ENCODE measurements around the gene ZBTB33.

Gene ZBTB33

DNA sequence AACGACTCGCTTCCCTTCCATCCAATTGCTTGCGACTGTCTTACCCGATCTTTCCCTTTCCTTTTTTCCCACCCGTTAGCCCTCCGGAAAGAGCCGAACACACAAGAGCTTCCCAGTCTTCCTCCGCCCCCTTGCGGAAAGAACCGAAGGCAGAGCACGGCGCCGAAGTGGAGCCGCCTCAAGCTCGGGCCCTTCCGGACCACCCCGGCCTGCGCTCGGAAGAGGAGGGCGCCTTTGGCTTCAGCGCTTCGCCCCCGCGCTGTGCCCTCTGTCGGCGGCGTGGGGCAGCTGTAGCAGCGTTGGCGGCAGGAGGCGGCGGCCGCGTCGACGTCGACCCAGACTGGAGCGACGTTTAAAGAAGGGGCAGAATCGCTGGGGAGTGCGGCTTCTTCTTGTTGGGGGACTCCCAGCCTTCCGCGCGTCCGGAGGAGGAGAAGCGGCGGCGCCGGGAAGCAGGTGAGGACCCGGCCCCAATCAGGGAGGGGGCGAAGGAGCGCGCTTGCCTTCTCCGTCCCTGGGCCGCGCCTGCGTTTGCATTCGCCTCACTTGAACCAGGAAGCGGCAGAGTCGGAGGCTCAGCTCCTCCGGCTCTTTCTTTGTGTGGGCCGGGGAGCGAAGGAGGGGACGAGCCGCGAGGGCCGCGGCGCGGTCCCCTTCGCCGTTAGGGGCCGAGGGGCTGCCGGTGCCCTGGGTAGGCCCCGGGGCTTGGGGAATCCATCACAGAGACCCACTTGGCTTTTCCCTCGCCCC, at the start of gene ZBTB33:
ZBTB33 (plus strand) TSS at position 291 of the 750 bp plus-strand sequence. CDS start 2,604 bp downstream, outside the sequence.
- DNase-seq (ENCODE audit: extremely low spot score, insufficient read length, low read depth): peak; percentile 65
- peak; percentile 97 for FAIRE-seq

DNA sequence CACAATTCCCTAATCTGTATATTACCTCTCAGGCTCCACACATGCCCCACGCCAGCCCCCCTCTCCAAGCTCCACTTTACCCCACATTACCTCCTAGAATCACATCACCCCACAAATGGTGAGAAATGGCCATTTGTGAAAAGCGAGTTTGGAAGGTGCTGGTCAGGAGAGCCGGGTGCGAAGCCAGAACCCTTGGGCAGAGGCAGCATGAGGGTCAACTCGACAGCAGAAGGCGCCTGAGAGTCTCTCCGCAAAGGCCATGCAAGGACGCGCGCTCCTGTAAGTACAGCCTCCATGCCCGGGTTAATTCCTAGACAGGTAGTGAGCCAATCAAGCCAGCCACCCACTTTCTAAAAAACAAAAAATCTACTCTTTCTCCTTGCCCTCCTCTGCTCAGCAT, 49.8 kb upstream of the ZBTB33 start:
- FAIRE-seq: no peak

GRCh38 chrX:120205816-120206753, 44.5 kb upstream of the ZBTB33 start:
- DNase-seq (ENCODE audit: extremely low spot score, insufficient read length, low read depth): no peak

More for the DNA sequence above, 49.8 kb upstream of the ZBTB33 start:
- no peak for DNase-seq (ENCODE audit: extremely low spot score, insufficient read length, low read depth)

GRCh38 chrX:120207009-120207605, 43.5 kb upstream of the ZBTB33 start:
- DNase-seq (ENCODE audit: extremely low spot score, insufficient read length, low read depth) (no peak), FAIRE-seq (no peak)

More at GRCh38 chrX:120205816-120206753, 44.5 kb upstream of the ZBTB33 start:
- FAIRE-seq: no peak

DNA sequence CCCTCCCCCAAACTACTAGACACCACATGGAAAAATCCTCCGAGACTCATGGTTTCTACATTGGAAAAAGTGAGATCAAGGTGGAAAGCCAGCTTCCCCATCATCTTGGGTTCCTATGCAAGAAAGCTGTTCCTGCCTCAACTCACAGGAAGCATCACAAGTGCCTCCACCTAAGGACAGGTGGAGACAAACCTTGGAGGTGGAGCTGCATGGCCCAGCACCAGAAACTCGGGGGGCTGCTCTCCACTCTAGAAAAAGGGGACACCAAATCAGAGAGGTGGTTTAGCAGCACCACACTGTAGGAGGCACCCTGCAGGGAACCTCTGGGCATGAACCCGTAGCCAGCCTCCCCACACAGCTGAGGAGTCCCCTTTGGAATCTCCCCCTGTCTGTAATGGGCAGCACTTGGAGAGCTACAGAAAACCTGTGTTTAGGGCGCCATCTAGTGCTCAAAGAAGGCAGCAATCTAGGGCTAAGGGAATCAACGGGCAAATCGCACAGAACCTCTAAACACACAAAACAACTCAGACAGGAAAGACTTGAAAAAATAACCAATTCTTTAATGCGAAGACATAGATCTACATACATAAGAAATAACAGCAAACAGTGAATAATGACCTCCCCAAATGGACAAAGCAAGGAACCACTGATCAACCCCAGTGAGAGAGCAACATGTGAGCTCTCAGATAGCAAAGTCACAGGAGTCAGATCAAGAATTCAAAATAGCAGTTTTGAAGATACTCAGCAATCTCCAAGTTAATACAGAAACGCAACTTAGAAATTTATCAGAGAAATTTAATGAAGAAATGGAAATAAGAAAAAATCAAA, 37.0 kb upstream of the ZBTB33 start:
- FAIRE-seq (peak; percentile 79), DNase-seq (ENCODE audit: extremely low spot score, insufficient read length, low read depth) (no peak)

DNA sequence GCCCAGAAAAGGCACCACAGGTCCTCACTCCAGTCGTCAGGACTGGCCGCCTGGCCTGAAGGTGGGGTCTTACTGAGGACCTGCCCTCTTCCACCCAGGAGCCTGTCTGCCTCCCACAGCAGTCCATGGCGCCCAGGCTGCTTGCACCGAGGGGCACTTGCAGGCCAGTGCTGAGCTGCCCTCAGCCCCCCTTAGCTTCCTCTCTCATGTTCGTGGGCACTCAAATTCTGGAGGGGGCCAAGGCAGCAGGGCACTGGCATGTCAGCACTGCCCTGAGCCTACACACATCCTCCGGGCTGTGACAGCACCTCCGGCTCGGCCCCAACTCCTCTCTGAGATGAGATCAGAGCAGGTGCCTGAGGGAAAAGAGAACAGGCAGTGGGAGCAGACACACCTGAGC, 27.2 kb upstream of the ZBTB33 start:
- DNase-seq (ENCODE audit: extremely low spot score, insufficient read length, low read depth) (no peak), FAIRE-seq (no peak)

DNA sequence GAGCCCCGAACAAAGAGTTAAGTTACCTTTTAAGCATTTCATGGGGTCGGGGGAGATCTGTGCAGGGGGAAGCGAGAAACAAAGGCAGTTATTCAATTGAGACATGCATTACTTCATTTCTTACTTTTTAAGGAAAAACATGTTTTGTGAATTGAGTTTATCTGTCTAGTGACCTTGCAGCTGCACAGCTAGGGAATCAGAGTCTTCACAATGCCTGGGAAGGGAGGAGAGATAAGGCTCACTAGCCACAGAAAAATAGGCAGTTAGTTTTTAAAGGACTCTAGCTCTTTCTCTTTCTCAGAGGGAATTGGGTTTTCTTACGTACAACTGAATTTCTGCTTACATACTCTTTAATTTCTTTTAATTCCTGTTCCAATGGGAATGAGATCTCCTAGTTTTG, 26.2 kb upstream of the ZBTB33 start:
- FAIRE-seq: no peak
- no peak for DNase-seq (ENCODE audit: extremely low spot score, insufficient read length, low read depth)

DNA sequence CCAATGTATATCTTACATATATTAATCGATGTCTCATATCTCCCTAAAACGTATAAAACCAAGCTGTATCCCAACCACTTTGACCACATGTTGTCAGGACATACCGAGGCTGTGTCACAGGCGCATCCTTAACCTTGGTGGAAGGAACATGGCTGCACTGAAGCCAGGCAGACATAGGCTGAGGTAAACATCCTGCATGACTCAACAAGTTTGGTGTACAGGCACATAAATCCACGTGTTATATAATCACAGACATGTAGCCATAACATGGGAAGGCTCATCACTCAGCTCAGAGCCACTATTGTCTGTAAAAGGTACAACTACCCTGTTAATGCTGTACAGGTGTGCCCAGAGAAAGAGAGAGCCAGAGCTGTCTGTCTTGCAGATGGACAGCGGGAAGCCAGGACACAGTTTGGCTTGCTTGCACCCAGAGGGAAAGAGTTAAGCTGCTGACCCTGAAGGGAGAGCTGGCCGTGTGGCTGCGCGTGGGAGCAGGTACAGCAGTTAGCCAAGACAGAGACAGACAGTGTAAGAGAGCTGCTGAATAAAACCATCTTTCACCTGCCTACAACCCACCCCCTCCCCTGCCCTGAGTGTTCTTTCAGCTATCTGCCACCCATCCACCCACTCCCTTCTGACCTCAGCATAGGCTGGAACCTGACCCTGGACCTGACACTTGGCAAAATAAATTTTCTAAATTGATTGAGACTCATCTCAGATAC, 22.3 kb upstream of the ZBTB33 start:
- DNase-seq (ENCODE audit: extremely low spot score, insufficient read length, low read depth): no peak
- FAIRE-seq: no peak

DNA sequence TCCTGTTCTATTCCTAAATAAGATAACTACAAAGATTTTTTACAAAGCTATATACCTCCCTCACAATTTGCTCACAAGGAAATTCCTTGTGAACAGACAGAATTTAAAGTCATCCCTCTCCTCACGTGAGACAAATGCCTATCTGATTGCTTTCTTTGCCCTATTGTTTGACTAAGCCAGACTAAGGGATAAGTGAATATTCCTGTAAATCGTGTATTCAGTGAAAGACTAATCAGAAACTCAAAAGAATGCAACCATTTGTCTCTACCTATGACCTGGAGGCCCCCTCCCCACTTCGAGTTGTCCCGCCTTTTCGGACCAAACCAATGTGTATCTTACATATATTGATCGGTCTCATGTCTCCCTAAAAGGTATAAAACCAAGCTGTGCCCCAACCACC, 15.3 kb upstream of the ZBTB33 start:
- DNase-seq (ENCODE audit: extremely low spot score, insufficient read length, low read depth): no peak
- FAIRE-seq: no peak

DNA sequence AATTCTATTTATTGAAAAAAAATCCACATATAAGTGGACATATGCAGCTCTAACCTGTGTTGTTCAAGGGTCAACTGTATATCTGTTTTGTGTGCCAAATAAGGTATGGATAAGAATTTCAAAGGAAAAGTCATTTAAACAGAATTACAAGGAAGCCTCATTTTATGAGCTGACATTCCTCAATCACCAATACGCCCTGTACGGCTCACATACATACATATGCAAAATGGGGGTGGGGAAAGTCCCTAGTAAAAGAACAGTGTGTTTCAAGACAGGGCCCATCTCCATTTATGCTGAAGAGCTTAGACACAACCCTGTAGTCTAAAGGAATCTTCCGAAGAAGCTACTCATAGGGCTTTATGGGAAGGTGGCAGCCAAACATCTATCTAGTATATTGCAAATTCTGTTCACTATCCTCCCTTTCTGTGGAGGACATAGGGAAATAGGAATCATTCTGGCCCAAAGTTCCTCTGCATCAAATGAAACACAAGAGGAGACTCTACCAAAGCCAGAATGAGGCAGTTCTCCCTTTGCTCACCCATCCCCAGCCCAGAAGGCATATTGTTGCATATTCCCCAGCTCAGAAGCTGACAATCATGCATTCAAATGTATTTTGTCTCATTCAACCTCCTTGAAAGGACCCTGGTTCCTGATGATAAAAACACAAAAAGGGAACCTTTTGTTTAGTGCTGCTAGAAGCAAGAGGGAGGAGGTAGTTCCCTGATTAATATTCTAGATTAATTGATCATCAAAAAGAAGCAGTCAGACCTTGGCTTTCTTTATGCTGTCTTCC, 13.7 kb upstream of the ZBTB33 start:
- DNase-seq (ENCODE audit: extremely low spot score, insufficient read length, low read depth): no peak
- FAIRE-seq: no peak

DNA sequence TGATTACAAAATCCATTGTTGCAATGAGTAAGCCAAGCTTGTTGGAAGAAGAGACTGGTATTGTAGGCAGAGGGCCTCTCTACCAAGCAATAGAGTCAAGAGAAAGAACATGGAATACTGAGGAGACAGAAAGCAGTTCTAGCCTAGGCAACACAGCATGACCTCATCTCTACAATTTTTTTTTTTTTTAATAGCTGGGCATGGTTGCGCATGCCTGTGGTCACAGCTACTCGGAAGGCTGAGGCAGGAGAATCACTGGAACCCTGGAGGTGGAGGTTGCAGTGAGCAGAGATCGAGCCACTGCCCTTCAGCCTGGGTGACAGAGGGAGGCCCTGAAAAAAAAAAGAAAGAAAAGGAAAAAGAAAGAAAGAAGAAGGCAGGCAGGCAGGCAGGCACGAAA, 11.7 kb upstream of the ZBTB33 start:
- FAIRE-seq: no peak
- DNase-seq (ENCODE audit: extremely low spot score, insufficient read length, low read depth): no peak

DNA sequence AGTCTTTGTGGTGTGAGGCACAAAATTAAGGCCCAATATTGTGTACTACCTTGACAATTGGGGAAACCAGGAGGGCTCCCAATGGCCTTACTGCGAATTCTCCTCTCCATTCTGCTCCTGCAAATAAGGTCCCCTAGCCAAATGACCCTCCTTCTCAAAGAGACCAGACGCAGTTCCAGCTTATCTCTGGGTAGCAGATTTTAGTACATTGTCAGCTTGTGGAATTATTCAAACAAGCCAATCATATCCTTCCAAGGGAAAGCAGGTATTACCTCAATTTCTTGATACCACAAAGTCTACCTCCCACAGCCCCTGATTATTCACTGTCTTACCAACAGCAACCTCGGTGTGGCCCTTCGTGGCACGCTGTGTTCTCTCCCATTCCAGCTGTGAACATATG, 7.8 kb upstream of the ZBTB33 start:
- no peak for FAIRE-seq
- DNase-seq (ENCODE audit: extremely low spot score, insufficient read length, low read depth): no peak

DNA sequence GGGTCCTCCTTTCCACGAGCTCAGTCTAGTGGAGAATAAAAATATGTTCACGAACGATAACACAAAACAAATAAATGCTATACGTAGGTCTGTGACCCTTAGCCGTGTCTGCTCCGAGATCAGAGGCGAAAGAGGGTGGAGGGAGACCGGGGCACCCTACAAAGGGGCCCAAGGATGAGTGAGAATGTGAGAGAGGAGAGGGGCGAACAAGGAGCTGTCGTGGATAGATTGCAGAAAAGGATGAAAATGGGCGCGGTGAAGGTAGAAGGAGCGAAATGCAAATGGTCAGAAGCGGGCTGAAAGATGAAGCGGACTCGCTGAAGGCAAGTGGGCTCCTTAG, 6.2 kb upstream of the ZBTB33 start:
- FAIRE-seq: no peak
- DNase-seq (ENCODE audit: extremely low spot score, insufficient read length, low read depth): no peak

- FAIRE-seq (peak; percentile 84), DNase-seq (ENCODE audit: extremely low spot score, insufficient read length, low read depth) (peak; percentile 25)
Measured at GRCh38 chrX:120244735-120245498, 5.7 kb upstream of the ZBTB33 start.

GRCh38 chrX:120251471-120252011, 929 bp downstream of the ZBTB33 start:
- FAIRE-seq (no peak), DNase-seq (ENCODE audit: extremely low spot score, insufficient read length, low read depth) (no peak)

GRCh38 chrX:120253784-120254183, 3.2 kb downstream of the ZBTB33 start:
- no peak for FAIRE-seq
- no peak for DNase-seq (ENCODE audit: extremely low spot score, insufficient read length, low read depth)

- FAIRE-seq: peak; percentile 47
- no peak for DNase-seq (ENCODE audit: extremely low spot score, insufficient read length, low read depth)
Measured at GRCh38 chrX:120260369-120260768, 9.8 kb downstream of the ZBTB33 start.

Measured in GM18507 (cell line).